ENCODE measurements around the gene RPTOR. TPM values are rescaled to one million over a fixed set of nuclear protein-coding genes. Genes with fewer than 3 reads are reported as not detected.

Gene RPTOR, protein sequence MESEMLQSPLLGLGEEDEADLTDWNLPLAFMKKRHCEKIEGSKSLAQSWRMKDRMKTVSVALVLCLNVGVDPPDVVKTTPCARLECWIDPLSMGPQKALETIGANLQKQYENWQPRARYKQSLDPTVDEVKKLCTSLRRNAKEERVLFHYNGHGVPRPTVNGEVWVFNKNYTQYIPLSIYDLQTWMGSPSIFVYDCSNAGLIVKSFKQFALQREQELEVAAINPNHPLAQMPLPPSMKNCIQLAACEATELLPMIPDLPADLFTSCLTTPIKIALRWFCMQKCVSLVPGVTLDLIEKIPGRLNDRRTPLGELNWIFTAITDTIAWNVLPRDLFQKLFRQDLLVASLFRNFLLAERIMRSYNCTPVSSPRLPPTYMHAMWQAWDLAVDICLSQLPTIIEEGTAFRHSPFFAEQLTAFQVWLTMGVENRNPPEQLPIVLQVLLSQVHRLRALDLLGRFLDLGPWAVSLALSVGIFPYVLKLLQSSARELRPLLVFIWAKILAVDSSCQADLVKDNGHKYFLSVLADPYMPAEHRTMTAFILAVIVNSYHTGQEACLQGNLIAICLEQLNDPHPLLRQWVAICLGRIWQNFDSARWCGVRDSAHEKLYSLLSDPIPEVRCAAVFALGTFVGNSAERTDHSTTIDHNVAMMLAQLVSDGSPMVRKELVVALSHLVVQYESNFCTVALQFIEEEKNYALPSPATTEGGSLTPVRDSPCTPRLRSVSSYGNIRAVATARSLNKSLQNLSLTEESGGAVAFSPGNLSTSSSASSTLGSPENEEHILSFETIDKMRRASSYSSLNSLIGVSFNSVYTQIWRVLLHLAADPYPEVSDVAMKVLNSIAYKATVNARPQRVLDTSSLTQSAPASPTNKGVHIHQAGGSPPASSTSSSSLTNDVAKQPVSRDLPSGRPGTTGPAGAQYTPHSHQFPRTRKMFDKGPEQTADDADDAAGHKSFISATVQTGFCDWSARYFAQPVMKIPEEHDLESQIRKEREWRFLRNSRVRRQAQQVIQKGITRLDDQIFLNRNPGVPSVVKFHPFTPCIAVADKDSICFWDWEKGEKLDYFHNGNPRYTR (N-terminal part only)
- 29.8 and 35.4 TPM in 2 replicates for total RNA-seq

DNA sequence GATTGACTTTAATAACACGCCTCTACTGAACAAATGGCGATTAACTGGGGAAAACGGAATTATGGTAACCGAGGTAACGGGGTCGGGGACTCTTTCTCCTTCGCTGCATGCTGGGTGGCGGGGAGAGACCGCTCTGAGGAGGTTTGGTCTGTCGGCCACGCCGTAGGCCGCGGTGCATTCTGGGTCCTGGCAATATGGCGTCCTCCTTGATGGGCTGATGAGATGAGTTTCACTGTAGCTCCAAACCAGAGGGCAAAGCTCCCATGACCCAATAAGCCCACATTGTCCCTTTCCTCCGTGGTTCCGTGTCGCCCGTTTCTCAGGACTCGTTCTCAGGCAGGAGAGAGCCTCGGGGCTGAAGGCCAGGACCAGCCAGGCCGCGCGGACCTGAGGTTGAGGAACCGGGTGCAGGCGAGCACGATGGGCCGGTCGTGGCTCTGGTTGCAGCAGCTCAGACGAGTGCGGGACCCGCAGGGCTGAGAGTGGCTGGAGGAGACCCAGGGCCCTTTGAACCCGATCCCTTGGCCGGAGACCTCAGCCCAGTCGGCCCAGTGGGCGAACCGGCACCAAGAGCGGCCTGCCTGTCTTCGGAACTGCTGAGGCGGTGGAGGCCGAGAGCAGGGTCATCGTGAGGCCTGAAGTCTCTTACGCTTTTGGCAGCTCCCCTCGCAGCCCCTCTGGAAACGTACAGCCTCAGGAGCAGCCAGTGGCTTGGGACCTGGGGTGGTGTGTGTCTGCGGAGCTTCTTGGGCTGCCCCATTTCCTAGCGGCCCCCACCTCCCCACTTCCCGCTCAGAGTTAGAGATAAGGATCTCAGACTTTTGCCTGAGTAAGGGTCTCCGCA is at the start of gene RPTOR:
TSS of gene RPTOR (plus strand) at position 184 of the 844 bp plus-strand sequence. CDS start 792 bp downstream, outside the sequence.

GRCh38 chr17:80991645-80992076 is 447.0 kb downstream of the RPTOR start, which contains the start of gene CHMP6:
CHMP6 (plus strand) TSS chr17:80991841; CDS start chr17:80991919, 78 bp downstream.

Small RNA genes lying within 50 kb of the gene (small RNA-seq; reads per million reads assigned to genes)
- gene AC120024.2 (not detected), gene AC120024.3 (not detected)

Other genes starting within 250 kb of the RPTOR start
- gene ENDOV, start 129.7 kb upstream of the RPTOR start, total RNA-seq, result 16.2 and 19.1 TPM in 2 replicates
- gene NPTX1, start 68.2 kb upstream of the RPTOR start, total RNA-seq, result 0.73 and 2.7 TPM in 2 replicates

All from subcutaneous preadipocyte (primary cell).